SJCRH30 (cell line): ENCODE results near the gene RBM20. TPM values are rescaled to one million over a fixed set of nuclear protein-coding genes. Genes with fewer than 3 reads are reported as not detected.

Experiments
- DNase-seq, 2 experiments: peaks; one replicate each; pipeline ENCODE4 v3.0.0-alpha.2; 2015 to 2020
- H3K27ac ChIP-seq: fragments of 250-450 bp; sonication (Bioruptor Pico); 2 replicates; pipeline ENCODE4 v1.5.1; 2020; ENCODE audit warnings: mild to moderate bottlenecking, moderate library complexity
- H3K27me3 ChIP-seq: fragments of 250-450 bp; sonication (Bioruptor Pico); 2 replicates; pipeline ENCODE4 v1.5.1; 2020; ENCODE audit warnings: mild to moderate bottlenecking, moderate library complexity
- H3K36me3 ChIP-seq: fragments of 250-450 bp; sonication (Bioruptor Pico); 2 replicates; pipeline ENCODE4 v1.5.1; 2020; ENCODE audit warnings: mild to moderate bottlenecking, moderate library complexity
- H3K4me1 ChIP-seq: fragments of 250-450 bp; sonication (Bioruptor Pico); 2 replicates; pipeline ENCODE4 v1.5.1; 2020; ENCODE audit warnings: mild to moderate bottlenecking, moderate library complexity
- H3K4me3 ChIP-seq: fragments of 250-450 bp; sonication (Bioruptor Pico); 2 replicates; pipeline ENCODE4 v1.5.1; 2020; ENCODE audit warnings: mild to moderate bottlenecking, moderate library complexity
- H3K9me3 ChIP-seq: fragments of 250-450 bp; sonication (Bioruptor Pico); replicated peaks from 2 replicates; pipeline ENCODE4 v1.5.1; 2020; ENCODE audit warnings: mild to moderate bottlenecking, moderate library complexity
- total RNA-seq: library from RNA; depleted of rRNA; stranded (reverse); fragments of >200 nt; shearing (Covaris generic); gene quantifications from 2 replicates; pipeline ENCODE4 v1.2.3, GENCODE V29; 2014

Gene RBM20
- total RNA-seq, 1 experiment from 2014 or later = 12.4 TPM

DNA sequence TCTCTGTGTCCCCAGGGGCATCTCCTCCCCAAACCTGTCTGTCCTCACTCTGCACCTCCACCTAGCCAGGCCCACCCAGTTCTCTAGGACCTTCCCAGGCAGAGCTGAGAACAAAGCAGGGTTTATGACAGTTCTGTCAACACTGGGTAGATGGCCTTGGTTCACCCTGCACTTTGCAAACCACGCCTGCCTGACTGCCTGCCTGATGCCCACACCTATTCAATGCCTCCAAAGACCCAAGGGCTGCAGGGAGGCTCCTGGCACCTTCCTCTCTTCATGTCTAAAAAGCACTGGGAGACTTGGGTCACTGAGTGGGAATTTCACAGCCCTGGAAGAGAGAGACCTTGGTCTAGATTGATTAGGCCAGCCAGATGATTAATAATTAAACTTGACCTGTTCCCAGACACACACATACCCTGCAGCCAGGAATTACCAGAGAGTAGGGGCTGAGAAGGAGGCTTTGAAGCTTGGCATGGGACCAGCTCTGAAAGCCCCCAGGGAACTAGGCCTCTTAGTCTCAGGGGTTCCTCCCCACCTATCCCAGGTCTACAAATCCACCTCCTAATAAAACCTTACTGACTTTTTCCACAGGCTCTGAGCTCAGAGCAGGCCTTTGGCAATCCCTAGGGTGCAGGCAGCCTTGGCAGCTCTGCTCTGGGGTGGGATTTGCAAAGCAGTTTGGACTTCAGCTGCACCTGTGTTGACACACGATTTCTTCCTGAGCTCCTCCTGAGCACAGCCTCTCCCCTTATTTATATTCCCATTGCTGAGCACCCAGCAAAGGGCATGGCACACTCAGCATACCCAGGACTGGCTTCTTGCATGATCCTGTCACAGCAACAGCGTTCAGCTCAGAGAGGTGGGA, 201.9 kb downstream of the RBM20 start:
- H3K4me1 ChIP-seq = no peaks in the 10 kb centered on the region
- H3K27me3 ChIP-seq = no peaks in the 10 kb centered on the region
- H3K27ac ChIP-seq = no peak overlapping the region
- H3K9me3 ChIP-seq = no peaks in the 10 kb centered on the region
- H3K36me3 ChIP-seq = peaks cover 5% of the 10 kb centered on the region; the same call in 1 of the 2 replicates
- no peak overlapping the region for H3K4me3 ChIP-seq
- no peak for DNase-seq

DNA sequence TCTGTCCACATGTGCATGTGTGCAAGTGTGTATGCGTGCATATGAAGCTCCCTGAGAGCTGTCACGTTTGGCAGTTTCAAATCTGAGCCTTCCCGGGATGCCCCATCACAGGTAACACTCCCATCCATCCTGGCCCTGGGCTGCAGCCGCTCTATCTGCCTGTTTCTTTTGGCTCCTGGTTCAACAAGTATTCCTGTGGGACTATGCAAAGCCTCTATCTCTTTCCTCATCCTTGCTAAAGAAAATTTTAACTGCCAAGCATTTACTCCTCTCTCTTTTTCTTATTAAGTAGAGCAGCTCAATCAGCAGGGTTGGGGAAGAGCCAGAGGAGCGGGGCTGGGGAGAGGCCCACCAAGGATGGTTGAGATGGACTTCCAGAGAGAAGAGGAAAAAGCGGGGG, 203.2 kb downstream of the RBM20 start:
- Histone ChIP-seq H3K9me3 (no peaks in the 10 kb centered on the region), H3K27me3 (no peaks in the 10 kb centered on the region), H3K36me3 (peaks cover 3% of the 10 kb centered on the region; the same call in 1 of the 2 replicates)

DNA sequence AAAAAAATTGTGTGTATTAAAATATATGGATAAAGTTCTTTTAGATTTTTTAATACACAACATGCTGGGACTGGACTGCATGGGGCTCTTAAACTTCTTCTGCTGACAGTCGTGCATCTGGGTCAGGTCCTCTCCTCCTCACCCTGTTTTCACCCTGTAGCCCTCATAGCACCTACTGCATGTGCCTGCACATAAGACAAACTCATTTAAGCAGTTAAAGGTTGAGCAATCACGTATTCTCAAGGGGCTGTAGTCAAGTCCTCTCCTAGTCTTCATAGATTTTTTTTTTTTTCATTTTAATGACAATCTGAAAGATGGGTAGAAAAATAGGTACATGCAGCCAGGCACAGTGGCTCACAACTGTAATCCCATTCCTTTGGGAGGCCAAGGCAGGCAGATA, 204.0 kb downstream of the RBM20 start:
- H3K36me3 ChIP-seq = no peaks in the 10 kb centered on the region
- H3K4me3 ChIP-seq = no peak overlapping the region
- DNase-seq = no peak
- H3K9me3 ChIP-seq = no peaks in the 10 kb centered on the region
- H3K27ac ChIP-seq = no peak overlapping the region
- no peaks in the 10 kb centered on the region for H3K4me1 ChIP-seq
- H3K27me3 ChIP-seq = no peaks in the 10 kb centered on the region

More for the DNA sequence above, 203.2 kb downstream of the RBM20 start:
- no peaks in the 10 kb centered on the region for H3K4me1 ChIP-seq
- no peak overlapping the region for H3K27ac ChIP-seq
- no peak for DNase-seq
- no peak overlapping the region for H3K4me3 ChIP-seq

DNA sequence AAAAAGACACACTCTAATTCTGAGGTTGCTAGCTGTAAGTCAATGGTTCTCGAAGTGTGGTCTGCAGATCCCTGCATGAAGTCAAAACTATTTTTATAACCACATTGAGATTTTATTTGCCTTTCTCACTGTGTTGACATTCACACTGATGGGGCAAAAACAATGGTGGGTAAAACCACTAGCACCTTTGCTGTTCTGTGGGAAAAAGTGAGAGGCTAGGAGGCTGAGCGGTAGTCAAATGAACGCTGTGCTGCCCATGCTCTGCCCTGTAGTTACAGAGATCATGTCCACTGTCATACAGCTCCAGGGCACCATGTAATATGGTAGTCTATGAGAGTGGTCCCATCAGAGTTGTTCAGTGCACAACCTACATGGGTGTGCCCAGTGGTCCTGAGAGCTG, 206.0 kb downstream of the RBM20 start:
- no peaks in the 10 kb centered on the region for H3K4me1 ChIP-seq
- no peaks in the 10 kb centered on the region for H3K9me3 ChIP-seq
- no peak for DNase-seq
- no peaks in the 10 kb centered on the region for H3K27me3 ChIP-seq
- H3K36me3 ChIP-seq = no peaks in the 10 kb centered on the region
- H3K4me3 ChIP-seq = no peak overlapping the region
- H3K27ac ChIP-seq = no peak overlapping the region

DNA sequence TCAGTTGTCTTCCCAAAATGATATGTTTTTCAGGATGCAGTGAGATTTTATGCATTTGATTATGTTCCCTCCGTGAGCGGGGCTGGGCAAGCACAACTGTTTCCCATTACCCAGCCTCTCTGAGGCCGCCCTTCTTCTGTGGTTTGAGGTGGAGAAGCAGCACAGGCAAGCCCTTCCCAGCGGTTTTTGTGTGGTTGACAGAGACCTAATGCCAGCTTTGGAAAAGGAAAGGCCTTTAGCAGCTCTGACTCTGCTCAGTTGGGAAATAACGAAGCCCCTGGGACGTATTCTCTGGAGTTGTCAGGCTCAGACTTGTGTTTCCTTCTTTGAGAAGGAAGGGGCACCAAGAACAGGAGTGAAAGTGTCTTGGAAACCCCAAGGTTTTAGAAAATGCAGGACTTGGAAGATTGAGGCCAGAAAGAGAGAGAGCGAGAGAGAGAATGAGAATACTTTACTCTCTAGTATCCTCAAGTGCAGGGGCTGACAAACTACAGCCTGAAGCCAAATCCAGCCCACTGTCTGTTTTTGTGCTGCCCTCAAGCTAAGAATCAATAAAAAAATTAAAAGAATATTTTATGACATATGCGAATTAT, 207.0 kb downstream of the RBM20 start:
- no peak overlapping the region for H3K4me3 ChIP-seq
- no peak overlapping the region for H3K27ac ChIP-seq
- no peaks in the 10 kb centered on the region; the same call in 1 of the 2 replicates for H3K9me3 ChIP-seq
- no peaks in the 10 kb centered on the region for H3K36me3 ChIP-seq
- DNase-seq = no peak
- H3K4me1 ChIP-seq = no peaks in the 10 kb centered on the region
- H3K27me3 ChIP-seq = no peaks in the 10 kb centered on the region

DNA sequence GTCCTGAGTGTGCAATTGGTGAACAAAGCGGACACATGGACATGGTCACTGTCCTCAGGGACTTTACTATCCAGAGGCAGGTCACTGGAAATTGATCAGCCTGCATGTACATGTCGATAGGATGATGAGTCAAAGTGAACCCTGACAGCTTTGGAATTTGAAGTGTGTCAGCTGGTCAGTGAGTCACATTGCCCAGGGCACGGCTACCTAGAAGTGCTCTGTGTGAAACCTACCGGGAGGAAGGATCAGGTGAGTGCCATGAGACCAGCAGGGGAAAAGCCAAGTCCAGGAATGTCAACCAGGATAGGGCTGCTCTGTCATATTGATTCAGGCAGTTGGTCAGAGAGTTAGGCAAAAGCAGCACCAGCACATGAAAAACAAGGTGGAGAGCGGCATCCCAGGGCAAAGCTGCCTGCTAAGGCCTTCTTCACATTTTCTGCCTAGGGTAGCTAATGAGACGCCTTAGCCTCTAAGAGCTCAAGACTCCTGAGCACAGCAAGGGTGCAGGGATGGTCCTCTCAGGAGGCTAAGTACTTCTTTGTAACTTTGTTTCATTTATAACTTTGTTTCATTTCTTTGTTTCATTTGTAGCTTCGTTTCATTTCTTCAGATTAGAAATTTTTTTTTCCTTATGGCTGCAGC, 208.2 kb downstream of the RBM20 start:
- no peaks in the 10 kb centered on the region for H3K27me3 ChIP-seq
- no peak overlapping the region for H3K27ac ChIP-seq
- peaks cover 3% of the 10 kb centered on the region for H3K4me1 ChIP-seq
- DNase-seq = no peak
- H3K9me3 ChIP-seq = no peaks in the 10 kb centered on the region; the same call in 1 of the 2 replicates
- no peak overlapping the region for H3K4me3 ChIP-seq
- no peaks in the 10 kb centered on the region for H3K36me3 ChIP-seq

DNA sequence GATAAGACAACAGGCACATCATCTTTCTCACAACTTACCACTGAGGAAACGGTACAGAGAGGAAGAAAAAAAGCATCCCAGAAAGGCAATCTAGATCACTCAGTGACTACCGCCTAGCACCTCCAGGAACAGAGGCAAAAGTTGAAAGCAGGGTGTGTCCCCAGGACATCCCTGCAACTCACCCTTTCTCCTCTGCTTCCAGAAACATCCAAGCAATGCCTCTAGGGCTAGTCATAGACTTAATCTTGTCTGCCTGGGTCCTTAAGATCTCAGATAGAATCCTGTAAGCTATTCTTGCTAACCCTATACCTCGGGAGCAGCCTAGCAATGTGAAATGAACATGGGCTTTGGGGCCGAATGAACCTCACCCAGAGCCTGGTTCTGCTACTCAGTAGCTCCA, 208.8 kb downstream of the RBM20 start:
- H3K9me3 ChIP-seq = no peaks in the 10 kb centered on the region; the same call in 1 of the 2 replicates
- no peak for DNase-seq
- H3K27me3 ChIP-seq = no peaks in the 10 kb centered on the region
- no peaks in the 10 kb centered on the region for H3K36me3 ChIP-seq
- no peak overlapping the region for H3K4me3 ChIP-seq
- H3K4me1 ChIP-seq = peaks cover 8% of the 10 kb centered on the region
- no peak overlapping the region for H3K27ac ChIP-seq

DNA sequence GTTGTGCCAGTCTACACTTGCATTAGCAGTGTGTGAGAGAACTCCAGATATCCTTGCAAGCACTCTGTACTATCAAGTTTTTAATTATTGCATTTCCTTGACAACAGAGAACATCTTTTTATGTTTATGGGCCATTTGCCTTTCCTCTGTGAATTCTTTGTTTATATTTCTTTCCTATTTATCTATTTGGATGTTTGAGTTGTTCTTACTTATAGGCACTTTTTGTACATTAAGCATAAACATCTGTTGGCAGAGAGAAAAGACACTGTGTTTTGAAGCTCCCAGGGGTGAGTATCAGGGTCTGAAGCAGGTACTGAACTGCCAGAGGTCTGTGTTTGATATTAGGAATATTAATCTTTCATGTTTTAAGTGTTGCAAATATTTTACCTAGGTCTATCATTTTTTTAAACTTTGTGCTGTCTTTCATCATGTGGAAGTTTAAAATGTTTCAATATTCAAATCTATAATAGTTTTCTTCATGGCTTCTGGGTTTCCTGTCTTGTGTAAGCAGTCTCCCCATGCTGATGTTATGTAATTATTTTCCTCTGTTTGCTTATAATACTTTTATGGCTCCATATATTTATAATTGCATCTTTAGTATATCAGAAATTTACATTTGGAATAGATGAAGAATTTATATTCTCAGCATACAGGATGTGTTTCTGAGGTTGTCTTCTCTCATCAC, 209.9 kb downstream of the RBM20 start:
- Histone ChIP-seq H3K9me3 (no peaks in the 10 kb centered on the region; the same call in 1 of the 2 replicates), H3K4me3 (no peak overlapping the region), H3K27me3 (no peaks in the 10 kb centered on the region), H3K4me1 (peaks cover 15% of the 10 kb centered on the region), H3K36me3 (no peaks in the 10 kb centered on the region), H3K27ac (no peak overlapping the region)
- DNase-seq = no peak

DNA sequence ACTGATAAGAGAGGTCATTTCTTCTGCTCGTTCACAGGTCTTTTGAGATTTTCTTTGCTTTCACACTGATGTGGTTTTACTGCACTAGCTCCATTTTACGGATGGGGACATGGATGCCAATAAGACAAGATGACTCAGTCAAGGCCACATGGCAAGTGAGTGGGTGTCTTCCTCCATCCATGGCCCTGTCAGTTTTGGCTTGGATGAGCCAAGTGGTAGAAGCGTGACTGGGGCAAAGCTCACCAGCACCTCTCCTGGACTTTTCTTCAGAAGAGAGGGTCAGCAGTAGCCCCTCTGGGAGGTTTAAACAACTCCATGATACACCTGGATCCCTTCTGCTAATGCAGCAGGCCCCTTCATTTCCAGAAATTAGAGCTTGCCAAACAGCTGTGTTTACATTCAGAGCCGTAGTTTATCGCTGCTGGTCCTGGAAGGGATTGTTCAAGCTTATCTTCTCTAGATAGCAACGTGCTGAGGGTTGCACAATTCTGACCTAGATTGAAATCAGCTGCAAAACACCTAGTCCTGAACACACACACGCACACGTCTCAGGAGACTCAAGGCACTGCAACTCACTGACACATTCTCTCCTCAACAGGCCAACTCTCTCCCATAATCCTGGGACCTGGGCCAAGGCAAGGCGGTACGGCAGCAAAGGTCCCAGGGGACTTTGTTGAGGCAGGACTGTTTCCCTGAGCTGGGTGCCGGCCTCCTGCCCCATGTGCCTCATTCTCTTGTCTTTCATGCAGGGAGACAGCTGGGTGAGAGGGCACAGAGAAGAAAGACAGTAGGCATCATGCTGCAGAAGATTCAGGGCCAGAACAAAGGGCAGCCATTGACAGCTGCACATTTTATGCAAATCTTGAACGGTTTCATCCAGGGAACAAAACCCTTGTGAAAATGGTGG, 213.4 kb downstream of the RBM20 start:
- Histone ChIP-seq H3K27me3 (no peaks in the 10 kb centered on the region), H3K9me3 (no peaks in the 10 kb centered on the region; the same call in 1 of the 2 replicates), H3K27ac (peak overlapping the region; percentile 58), H3K36me3 (no peaks in the 10 kb centered on the region), H3K4me1 (peaks cover 24% of the 10 kb centered on the region), H3K4me3 (peak overlapping the region; percentile 22)
- DNase-seq = peak; percentile 61 to 75

DNA sequence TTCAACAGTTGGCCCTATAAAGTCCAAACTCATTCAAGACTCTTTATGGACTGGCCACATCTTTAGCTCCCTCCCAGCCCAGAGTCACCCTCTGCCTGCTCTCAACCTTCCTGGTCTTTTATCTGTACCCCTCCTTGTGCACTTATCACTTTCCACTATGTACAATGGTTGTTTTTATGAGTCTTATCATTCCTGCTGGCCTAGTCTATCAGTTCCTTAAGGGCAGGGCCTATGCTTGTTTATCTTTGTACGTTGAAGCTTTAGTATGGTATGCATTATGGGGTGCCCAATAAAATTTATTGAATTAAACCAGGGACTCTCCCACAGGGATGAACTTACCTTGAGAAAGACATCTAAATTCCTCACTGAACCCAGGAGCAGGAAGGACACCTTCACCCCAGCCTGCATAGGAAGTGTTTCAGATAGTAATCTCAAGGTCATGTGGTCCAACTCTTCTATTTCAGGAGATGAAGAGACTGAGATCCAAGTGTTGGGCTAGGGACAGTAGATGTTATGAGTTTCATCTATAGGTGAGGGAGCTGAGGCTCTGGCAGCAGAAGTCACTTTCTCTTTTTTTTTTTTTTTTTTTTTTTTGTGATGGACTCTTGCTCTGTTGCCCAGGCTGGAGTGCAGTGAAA, 214.3 kb downstream of the RBM20 start:
- no peak overlapping the region for H3K4me3 ChIP-seq
- no peaks in the 10 kb centered on the region for H3K36me3 ChIP-seq
- peaks cover 24% of the 10 kb centered on the region for H3K4me1 ChIP-seq
- H3K9me3 ChIP-seq = no peaks in the 10 kb centered on the region; the same call in 1 of the 2 replicates
- no peaks in the 10 kb centered on the region for H3K27me3 ChIP-seq
- H3K27ac ChIP-seq = peak overlapping the region; percentile 58
- DNase-seq = no peak

DNA sequence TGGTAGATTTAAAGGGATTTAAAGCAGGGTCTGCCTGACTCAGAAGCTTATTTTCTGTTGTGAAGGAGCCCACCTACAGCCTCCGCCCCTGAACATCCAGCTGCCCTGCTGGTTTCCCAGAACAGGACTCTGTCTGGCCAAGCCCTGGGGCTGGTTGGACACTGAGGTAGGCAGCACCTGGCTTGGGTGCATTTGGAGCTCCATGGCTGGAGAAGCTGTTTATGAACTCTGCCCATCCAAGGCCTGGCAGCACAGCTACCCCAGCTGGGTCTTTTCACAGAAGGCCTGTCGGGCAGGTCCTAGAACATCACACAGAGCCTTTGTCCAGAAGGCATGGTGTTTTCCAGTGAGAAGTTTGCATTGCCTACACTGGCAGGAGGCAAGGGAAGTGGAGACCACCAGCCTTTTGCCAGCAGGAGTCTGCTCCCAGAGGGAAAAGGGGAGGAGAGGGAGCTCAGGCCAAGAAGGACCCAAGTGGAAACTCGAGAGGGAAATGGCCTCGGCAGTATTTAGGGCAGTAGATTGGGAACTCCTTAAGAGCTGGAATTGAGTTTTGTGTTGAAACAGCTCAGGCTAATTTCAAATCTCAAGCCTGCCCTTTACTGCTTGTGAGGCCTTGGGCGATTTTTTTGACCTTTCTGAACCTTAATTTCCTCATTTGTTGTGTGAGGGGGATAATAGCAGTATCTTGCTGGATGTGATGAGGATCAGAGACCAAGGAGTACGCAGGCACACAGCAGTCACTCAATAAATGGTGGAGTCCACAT, 215.3 kb downstream of the RBM20 start:
- DNase-seq = no peak
- H3K9me3 ChIP-seq = no peaks in the 10 kb centered on the region; the same call in 1 of the 2 replicates
- no peak overlapping the region for H3K4me3 ChIP-seq
- no peaks in the 10 kb centered on the region for H3K36me3 ChIP-seq
- no peak overlapping the region for H3K27ac ChIP-seq
- H3K27me3 ChIP-seq = no peaks in the 10 kb centered on the region
- peaks cover 28% of the 10 kb centered on the region for H3K4me1 ChIP-seq

DNA sequence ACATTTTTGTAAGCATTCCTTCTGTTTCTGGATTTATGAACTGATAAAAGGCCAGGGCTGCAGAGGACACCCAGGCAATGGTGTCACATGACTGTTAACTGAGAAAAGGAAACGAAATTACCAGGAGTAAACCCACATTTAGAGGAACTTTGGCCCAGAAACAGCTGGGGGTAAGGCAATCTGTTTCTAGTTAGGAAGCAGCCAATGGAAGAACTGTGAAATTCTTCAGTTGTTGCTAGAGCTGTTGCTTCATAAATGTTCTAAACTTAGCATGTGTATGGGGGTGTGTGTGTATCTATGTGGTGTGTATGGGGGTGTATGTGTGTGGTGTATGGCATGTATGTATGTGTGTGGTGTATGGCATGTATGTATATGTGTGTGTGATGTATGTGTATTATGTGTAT, 215.8 kb downstream of the RBM20 start:
- Histone ChIP-seq H3K4me1 (peaks cover 34% of the 10 kb centered on the region), H3K27ac (no peak overlapping the region)
- peak in 1 of 2 experiments; percentile 30 for DNase-seq

More for the DNA sequence above, 215.8 kb downstream of the RBM20 start:
- Histone ChIP-seq H3K27me3 (no peaks in the 10 kb centered on the region), H3K36me3 (no peaks in the 10 kb centered on the region), H3K4me3 (no peak overlapping the region), H3K9me3 (no peaks in the 10 kb centered on the region; the same call in 1 of the 2 replicates)
